AG09309 (cell line): ENCODE data around the gene CDC25A.

Source experiments
- DNase-seq: peaks from one replicate; pipeline ENCODE4 v3.0.0-alpha.2; 2010; ENCODE audit warnings: low read depth
- H3K4me3 ChIP-seq: 2 replicates; pipeline ENCODE4 v1.5.1; 2011; ENCODE audit warnings: mild to moderate bottlenecking, low read depth, low read length, moderate library complexity; ENCODE audit not compliant: control insufficient read depth
- CTCF ChIP-seq: IDR thresholded peaks from 2 replicates; pipeline ENCODE4 v1.5.1; 2011; ENCODE audit warnings: mild to moderate bottlenecking, low read depth, low read length, inconsistent platforms; ENCODE audit not compliant: insufficient read depth, control insufficient read depth; ENCODE audit errors: missing control alignments

Gene CDC25A

DNA sequence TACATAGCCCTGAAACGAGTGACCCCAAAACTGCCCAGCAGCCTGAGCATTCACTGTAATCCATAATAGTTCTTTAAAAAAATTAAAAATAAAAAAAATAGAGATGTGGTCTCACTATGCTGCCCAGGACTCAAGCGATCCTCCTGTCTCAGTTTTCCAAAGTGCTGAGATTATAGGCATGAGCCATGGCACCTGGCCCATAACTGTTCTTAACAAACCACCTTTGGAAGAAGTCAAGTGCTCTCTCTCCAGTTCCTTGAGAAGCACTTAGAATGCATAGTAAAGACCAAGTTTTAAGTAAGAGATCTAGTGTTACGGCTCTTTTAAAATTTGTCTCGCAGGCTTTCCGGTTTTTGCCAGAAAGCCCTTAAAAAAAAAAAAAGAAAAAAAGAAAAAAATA is 8.2 kb downstream of the CDC25A start:
- TF ChIP-seq CTCF: no peak
- no peak overlapping the region for H3K4me3 ChIP-seq
- no peak for DNase-seq

DNA sequence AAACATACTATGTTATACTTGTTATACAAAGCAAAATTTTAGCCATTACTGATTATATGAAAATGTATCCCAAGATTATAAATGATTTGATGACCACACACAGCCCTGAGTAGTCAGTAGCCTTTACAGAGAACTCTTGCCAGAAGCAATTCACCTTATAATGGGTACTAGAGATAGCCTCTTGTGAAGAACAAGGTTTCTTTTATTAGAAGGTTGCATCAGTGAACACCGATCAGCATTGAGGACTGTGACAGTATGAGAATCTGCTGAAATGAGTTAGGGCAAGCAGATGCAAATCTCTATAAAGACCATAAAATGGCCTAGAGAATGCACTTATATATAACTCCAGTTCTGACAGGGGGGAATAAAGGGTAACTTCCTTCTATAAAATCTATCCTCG is 10.1 kb downstream of the CDC25A start:
- no peak for TF ChIP-seq CTCF
- no peak overlapping the region for H3K4me3 ChIP-seq
- DNase-seq: no peak

DNA sequence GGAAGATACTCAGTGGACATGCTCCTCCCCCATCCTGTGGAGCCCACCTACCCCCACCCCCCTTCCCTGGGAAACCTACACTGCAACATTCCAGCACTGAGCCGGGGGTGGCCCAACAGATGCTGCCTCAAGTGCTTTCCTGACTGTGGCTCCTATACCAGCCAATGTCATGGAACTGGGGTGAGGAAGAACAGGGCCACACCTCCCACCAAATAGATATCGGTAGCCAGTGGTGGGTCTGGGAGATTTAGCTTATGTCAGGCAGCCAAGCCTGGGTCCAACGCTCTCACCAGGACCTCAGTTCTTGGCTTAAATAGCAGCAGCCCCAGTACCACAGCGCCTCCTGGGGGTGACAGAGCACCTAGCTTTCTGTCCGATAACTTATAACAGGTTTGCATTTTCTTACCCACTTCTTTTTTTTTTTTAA is 30.3 kb downstream of the CDC25A start:
- DNase-seq: peak; percentile 24
- TF ChIP-seq CTCF: peak; percentile 92
- H3K4me3 ChIP-seq: no peak overlapping the region

DNA sequence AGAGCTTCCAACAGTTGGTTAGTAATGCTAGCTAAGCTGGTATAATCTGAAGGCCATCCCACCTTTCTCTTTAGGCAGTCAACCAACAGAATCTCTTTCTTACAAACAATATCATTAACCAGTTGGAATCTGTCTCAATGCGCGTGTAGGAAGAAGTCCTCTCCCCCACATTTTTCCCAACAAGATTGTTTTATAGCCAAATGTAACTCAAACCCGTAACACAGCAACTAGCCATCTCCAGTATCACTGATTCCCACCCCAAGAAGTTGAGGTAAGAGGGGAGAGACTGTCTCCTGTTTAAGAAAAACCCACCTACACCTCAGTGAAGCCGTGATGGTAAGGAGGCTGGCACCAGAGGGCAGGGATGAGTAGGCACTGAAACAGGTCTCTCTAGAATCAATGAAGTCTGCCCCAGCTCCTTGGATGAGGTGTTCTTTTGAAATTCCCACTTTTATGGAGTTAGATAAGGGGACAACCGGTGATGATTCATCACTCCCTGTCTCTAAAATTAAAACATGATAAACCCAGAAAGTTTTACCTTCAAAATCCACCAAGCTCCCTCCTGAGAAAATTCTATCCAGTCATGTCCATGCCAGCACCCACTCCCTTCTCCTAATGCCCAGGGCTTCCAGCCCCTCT is 30.9 kb downstream of the CDC25A start:
- no peak for TF ChIP-seq CTCF
- DNase-seq: peak; percentile 14
- no peak overlapping the region for H3K4me3 ChIP-seq

- H3K4me3 ChIP-seq: no peak overlapping the region
- TF ChIP-seq CTCF: no peak
- DNase-seq: no peak
Observed at GRCh38 chr3:48156163-48156562, 32.1 kb downstream of the CDC25A start.

DNA sequence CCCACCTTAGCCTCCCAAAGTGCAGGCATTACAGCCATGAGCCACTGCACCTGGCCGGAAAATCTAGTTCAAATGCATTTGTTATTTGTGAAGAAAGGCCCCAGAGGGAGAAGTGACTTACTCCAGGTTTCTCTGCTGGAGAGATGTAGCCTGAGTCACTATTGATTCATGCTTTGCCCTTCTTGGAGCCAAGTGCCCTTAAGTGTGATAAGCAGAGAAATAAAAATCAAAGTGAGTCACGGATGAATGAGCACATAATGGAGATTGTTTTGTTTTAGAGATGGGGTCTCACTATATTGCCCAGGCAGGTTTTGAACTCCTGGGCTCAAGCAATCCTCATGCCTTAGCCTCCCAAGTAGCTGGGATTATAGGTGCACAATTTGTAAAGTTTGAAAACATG is 33.1 kb downstream of the CDC25A start:
- no peak for TF ChIP-seq CTCF
- H3K4me3 ChIP-seq: no peak overlapping the region
- DNase-seq: peak; percentile 55
